GM19043 (cell line): ENCODE results near the gene GPSM1.

Experiments used
- ATAC-seq: cut with Tn5 transposase; IDR thresholded peaks from one replicate; pipeline ENCODE4 v1.9.1; 2021; ENCODE audit warnings: low read depth; ENCODE audit not compliant: unreplicated experiment

GPSM1 gene, protein sequence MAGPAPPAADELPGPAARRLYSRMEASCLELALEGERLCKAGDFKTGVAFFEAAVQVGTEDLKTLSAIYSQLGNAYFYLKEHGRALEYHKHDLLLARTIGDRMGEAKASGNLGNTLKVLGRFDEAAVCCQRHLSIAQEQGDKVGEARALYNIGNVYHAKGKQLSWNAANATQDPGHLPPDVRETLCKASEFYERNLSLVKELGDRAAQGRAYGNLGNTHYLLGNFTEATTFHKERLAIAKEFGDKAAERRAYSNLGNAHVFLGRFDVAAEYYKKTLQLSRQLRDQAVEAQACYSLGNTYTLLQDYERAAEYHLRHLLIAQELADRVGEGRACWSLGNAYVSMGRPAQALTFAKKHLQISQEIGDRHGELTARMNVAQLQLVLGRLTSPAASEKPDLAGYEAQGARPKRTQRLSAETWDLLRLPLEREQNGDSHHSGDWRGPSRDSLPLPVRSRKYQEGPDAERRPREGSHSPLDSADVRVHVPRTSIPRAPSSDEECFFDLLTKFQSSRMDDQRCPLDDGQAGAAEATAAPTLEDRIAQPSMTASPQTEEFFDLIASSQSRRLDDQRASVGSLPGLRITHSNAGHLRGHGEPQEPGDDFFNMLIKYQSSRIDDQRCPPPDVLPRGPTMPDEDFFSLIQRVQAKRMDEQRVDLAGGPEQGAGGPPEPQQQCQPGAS

DNA sequence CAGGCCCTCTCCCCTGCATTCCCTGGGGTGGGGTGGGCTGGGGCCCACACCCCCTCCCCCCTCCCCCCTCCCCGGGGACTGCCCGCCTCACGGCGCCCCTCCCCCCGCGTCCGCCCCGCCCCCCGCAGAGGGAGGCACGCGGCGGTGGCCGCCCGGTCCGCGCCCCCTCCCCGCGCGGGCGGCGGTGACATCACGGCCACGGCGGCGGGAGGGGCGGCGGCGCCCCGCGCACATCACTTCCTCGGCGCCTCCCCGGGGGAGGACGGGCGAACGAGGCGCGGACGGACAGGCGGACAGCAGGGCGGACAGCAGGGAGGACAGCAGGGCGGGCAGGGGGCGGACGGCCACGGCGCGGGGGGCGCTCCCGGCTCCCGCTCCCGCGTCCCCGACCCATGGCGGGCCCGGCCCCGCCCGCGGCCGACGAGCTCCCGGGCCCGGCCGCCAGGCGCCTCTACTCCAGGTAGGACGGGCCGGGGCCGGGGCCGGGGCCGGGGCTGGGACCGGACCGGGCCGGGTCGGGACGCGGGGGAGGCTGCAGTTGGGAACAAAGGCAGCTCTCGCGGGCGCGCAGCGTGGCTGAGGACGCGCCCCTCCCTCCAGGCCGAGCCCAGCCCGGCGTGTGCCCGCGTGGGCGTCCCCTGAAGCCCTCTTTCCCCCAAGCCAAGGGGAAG is at the start of gene GPSM1:
GPSM1 (plus strand) TSS at position 236 of the 671 bp plus-strand sequence; CDS start at position 393, 157 bp downstream.
- ATAC-seq = no peak

DNA sequence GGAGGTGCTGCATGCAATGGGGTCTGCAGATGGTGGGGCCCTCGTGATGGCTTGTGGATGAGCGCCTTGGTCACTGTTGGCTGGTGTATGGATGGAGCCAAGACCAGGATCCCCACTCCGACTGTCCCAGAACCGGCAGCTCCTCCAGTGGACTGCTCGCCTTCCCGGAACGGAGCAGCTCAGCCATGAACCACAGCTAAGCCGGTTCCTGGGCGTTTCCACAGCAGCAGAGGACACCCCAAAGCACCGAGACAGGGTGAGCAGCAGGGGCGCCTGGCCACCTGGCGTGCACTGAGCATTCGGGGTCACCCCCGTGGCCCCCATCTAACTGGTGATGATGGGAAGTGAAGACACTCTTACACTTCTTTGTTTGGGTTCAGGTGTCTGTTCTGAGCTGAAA is 49.6 kb upstream of the GPSM1 start:
- no peak for ATAC-seq

DNA sequence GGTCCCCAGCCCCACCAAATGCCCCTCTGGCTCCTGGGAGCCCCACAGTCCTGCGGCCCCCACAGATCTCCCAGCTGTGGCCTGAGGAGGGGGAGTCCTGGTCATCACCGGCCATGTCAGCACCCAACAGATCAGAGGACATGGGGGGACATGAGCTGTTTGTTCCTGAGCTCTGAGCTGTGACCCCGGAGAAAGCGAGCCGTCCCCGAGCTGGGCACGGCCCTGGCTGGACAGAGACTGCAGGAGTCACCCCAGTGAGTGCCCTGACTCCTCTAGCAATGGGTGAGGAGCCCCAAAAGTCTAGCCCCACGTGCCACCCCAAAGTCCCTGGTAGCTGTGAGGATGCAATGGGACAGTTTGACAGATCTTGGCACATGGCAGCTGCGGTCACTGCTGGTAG is 49.1 kb upstream of the GPSM1 start:
- ATAC-seq = no peak

DNA sequence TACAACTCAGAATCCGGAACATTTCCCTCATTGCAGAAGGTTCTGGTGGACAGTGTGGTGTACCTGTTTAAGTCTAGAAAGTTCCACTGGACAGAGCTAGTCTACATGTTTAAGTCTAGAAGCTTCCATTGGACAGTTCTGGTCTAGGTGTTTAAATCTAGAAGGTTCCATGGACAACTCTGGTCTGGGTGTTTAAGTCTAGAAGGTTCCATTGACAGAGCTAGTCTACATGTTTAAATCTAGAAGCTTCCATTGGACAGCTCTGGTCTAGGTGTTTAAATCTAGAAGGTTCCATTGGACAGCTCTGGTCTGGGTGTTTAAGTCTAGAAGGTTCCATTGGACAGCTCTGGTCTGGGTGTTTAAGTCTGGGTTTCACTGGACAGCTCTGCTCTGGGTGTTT is 48.4 kb upstream of the GPSM1 start:
- ATAC-seq = no peak

DNA sequence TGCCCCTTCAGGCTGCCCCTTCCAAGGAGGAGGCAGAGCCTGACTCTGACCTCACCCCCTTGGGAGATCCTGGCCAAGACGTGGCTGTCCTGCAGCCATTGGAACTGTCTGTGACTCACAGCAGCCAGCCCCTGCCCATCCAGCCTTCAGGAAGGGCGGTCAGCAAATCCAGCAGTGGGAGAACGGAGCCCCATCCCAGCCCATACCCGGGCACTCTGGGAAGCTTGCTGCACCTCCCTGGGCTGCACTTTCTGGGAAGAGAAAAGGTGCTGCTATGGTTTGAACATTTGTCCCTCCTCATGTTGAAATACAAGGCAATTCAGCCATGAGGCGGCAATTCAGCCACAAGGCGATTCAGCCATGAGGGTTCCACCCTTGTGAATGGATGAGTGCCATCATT is 47.9 kb upstream of the GPSM1 start:
- ATAC-seq = no peak

DNA sequence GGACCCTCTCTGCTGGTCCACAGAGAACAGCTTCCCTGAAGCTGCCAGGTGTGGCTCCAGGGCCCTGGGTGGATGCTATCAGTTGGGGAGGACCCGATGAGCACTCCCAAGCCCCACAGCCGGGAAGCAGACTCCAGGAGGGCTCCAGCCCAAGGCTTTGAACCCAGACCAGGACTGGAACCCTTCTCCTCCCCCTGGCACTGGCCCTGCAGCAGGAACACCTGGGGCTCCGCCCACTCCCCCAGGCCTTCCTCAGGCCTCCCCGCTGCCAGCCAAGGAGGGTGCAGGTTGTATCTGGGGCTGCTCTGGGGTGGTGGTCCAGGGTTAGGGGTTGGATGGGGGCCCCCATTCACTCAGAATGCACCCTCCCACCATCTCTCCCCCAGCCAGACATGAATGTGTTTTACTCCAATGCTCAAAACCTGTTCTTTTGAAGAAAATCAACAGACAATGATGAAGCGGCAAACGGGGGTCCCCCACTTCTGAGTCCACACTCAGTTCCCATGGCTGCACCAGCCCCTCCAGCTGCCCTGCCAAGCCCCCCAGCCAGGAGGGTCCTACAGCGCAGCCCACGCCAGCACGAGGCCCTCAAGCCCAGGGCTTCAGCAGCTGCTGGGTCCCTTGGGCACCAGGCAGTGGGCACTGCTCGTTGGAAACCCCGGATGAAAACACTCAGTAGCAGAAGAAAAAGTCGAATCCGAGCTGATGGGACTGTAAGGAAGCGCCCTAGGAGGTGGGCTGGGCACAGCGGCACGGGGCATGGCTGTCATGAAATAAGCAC is 46.6 kb upstream of the GPSM1 start:
- ATAC-seq = no peak

DNA sequence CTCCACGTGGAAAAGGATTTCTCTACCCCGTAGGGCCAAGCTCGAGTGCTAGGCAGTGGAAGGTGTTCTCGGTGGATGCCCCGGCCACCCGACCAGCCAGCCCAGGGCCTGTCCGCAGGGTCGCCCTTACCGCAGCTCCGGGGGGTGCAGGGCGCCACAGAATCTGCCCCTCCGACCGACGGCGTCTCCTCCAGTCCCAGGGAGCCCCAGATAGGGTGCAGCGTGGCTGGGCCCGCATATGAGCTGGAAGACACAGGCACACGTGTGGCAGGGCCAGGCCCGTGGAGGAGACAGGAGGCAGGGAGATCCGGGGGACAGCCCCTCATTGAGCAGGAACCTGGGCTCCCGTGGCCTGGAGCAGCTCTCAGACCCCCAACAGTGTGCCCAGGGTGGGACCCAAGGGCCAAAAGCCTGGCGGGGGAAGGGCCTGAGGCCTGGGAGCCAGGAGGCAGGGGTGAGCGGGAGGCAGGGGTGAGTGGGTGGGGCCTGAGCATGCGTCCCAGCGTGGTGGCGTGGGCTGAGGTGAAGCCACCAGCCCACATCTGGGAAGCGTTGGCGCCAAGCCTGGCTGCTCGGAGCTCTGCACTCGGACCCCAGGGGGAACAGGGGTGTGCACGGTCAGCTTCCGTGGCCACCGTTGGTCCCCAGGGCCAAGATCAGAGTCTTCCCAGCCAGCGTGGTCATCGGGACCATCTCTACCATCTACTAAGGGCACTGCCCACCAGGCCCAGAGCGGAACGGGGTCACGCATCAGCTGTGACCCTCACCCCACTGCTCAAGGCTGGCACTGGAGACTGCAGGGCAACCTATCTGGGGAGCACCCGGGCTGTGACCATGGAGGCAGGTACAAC is 45.7 kb upstream of the GPSM1 start:
- no peak for ATAC-seq

DNA sequence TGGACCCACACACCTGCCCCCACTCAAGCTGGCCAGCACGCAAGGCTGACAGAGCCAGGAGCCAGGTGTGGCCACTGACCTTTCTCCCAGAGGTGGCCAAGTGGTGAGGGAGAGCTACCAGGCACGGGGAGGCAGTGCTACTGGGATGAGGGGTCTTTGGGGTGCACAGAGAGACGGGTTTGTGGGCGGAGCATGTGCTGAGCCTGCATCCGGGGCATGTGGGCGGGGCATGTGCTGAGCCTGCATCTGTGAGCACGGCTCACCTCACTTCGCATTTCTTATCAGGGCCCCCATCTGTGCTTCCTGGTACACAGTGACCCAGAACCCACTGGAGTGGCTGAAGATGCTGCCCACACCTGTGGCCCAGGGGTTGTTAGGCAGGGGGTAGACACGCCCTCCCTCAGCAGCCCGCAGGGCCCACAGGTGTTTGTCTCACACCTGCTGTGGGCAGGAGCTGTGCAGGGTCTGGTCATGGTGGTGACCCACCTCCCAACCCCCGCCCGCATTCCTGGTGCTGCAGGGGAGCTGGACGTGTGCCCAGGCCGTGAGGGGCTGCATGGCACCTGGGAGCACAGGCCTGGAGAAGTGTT is 45.0 kb upstream of the GPSM1 start:
- ATAC-seq = no peak

DNA sequence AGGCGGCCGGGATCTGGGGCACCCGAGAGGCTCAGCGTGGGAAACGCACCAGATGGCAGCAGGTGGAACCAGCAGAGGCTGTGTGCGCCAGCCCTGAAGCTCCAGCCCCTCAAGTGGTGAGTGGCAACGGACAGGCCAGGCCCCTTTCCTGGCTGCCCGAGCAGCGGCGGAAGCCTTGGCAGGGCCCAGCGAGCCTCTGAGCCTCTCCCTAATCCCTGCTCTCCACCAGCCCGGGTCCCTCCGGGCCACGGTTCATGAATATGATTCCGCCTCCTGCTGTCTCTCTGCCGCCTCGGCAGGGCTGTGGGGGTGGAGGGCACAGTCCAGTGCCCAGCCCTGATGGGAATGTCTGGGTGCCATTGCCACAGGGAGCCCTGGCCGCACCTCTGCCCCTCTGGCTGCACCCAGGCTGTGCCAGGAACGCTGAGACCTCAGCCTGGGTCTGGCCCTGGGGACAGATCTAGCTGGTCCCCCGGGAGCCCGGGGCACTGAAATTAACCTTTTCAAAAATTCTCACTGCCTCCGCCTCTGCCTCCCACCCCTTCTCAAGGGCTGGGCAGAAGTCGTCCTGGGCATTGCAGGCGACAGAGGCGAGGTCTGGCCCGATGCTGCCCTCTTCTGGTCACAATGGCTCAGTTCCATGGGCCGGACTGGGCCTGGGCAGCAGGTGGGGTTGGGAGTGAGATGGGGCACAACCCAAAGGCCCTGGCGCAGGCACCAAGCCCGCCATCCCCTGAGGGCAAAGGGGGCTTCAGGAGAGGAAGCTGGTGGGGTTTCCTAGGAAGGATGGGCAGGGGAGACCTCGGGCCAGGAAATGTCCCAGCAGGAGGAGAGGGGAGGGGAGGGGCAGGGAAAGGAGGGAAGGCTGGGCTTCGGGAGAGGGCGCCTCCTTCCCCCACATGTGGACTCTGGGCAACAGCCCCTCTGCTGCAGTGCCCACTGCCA is 43.8 kb upstream of the GPSM1 start:
- no peak for ATAC-seq

DNA sequence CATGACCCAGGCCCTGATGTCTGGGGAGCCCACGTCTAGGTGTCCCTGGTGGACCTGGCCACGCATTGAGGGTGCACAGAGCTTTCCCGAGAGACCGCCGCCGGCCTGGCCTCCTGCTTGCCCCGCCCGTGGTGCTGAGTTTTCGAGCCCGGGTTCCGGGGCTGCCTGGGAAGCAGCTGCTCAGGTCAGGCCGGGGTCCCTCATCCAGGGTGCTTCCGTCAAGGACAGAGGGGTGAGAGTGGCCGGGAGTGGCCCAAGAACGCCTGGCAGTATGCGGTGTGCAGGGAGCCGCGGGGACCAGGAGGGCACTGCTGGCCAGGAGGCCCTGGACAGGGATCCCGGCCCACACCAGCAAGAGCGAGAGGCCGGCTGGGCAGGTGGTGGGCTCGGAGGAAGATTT is 43.0 kb upstream of the GPSM1 start:
- ATAC-seq = no peak

DNA sequence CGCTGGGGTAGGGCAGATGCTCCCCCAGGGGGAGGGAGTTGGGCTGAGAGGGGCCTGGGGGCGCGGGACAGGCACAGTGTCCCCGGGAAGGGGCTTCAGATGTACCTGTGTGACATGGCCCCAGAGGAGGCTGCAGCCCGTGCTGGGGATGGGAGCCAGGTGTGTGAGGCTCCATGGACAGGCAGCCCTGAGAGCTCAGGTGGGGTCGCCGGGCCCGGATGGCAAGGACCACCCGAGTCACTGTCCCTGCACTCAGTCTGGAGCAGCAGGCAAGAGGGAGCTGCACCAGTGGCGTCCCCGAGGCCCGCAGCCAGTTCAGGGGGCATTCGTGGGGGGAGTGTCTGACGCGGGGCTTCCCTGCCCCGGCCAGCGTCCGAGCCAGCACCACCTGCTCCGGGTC is 42.4 kb upstream of the GPSM1 start:
- ATAC-seq = no peak

DNA sequence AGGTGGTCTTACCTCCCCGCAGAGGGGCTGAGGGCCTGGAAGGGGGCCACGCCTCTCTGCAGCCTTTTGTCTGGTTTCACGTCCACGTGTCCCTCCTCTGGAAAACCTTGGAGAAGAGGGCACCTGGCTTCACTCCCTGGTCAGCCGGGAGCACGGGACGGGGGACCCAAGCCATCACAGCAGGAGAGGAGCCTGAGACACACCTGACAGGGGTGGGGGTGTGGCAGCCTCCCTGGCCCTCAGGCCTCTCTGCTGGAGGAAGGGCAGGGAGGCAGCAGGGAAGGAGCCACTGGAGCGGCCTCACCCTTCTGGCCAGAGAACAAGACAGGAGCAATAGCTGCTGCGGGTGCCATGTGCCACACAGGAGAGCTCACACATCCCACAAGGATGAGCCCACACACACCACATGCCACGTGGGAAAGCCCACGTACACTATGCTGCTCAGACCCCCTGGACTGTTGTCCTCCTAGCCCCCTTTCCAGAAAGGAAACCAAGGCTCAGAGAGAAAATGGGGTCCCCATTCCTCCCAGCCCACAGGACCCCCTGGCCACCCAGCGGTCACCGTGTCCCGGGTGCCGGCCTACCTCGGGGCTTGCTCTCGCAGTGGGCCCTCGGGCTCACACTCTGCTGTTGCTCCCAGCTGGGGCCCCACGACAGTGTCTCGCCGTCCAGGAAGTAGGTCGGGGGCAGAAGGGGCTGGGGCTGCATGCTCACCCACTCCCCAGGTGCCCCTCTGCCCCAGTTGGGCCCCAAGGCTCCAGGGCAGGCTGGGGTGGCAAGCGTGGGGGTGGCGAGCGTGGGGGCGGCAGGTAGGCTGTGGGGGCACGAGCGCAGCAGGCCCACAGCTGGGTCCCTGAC is 41.6 kb upstream of the GPSM1 start:
- no peak for ATAC-seq

DNA sequence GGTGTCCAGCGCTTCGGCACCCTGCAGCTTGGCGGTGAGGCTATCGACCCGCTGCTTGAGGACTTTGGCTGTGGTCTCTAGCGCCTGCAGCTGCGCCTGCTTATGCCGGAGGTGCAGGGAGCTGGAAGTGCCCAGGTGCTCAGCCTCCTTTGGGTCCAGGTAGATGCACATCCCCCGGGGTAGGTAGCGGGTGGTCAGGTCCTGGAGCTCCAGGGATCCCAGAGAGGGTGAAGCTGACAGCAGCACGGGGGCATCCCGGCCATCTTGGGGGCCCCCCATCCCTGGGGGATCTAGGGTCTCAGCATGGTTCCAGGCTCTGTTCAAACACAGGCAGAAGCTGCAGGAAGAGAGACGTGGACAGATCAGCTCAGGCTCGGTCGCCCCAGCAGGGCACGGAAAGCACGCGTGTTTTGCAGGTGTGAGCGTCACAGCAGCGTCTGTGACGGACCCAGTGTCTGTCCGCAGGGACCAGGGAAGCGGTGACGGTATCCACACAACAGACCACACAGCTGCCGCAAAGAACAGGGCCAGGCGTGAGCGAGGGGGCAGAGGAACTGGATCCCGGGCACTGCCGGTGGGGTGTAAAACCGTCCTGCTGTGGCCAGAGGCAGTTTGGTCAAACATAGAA is 40.9 kb upstream of the GPSM1 start:
- ATAC-seq = no peak

DNA sequence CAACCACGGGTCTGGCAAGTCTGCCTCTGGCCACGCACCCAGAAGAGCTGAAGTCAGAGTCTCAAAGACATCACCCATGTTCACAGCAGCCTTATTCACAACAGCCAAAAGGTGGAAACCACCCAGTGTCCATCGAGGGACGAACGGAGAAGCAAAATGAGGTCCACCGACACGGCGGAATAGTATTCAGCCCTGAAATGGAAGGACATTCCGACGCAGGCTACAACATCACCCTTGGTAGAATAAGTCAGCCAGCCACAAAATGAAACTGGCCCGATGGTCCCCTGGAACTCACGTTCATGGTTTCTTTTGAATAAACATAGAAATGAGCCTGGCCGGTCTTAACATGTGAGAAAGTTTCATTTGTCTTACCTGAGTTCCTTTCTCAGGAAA is 40.4 kb upstream of the GPSM1 start:
- no peak for ATAC-seq

DNA sequence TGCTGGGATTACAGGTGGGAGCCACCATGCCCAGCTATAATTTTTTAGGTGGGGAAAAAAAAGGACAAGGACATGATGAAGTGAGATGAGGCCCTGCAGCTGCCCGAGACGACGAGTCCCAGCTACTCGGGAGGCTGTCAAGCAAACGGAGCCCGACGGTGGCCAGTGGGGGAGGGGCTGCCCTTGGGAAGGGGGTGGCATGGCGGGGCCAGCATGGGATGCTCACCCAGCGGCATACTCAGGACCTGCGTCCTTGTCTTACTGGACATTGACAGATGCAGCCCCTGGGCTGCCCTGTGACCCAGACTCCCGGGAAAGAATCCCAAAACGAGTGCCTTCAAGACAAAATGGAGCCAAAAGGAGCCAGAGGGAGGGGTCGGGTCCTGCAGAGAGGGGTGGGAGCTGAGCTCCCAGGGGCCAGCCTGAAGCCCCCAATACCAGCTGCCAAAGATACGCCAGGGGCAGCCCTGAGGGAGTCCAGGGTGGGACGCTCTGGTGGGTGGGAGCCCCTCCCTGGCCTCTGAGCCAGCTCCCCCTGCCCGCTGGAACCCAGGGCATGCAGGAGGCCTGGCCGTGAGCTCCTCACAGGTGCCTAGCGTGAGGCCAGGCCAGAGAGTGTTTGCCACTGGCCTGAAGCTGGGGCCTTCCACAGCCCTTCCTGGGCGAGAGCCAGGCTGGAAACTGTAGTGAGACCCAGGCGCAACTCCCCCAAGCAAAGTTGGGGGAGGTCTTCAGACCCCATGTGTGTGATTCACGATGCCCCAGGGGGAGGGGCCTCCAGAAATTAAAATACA is 39.2 kb upstream of the GPSM1 start:
- ATAC-seq = no peak
